ENCODE results near the gene MFRP.

DNA sequence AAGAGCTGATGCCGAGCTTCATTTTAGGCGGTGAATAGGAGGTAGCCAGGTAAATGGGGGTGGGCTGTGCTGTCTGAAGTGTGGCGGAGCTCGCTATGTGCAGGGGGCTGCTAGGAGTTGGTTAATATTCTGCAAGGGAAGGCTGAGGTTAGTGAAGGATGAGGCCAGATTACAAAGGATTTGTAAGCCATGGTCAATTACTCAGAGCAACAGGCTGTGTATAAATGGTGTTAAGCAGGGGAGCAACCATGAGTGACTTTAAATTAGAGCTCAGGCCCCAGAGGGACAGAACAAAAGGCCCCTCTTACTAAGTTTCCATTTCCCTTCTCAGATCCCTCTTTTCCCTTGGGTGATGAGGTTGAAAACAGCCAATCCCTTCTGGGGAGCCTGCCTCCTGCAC lies 22.3 kb downstream of the MFRP start:
- no peak for TF ChIP-seq CTCF (conservative IDR thresholded peaks at IDR 0.05)
- no peak for TF ChIP-seq ZFX (IDR thresholded peaks at IDR 0.05)
